D721Med (cell line): ENCODE results near the gene STK26.
A peak's percentile ranks its signal among the peaks of the same experiment; 100 is the strongest.

ENCODE experiments used
- DNase-seq: peaks from one replicate; pipeline ENCODE4 v3.0.0; 2011; ENCODE audit warnings: low spot score; ENCODE audit not compliant: insufficient read length
- FAIRE-seq: peaks from 2 replicates; lab custom pipeline; 2011; peaks lifted over from hg19 to GRCh38; lab: Jason Lieb, UNC
- CTCF ChIP-seq: IDR thresholded peaks from 2 replicates; pipeline ENCODE4 v1.5.1; 2012; ENCODE audit warnings: mild to moderate bottlenecking, control low read depth; ENCODE audit not compliant: insufficient read depth; ENCODE audit errors: missing control alignments

Gene STK26

GRCh38 chrX:132058050-132058449 is 34.9 kb downstream of the STK26 start:
- DNase-seq (no peak), FAIRE-seq (no peak)
- no peak for TF ChIP-seq CTCF

GRCh38 chrX:132058975-132059374 is 35.9 kb downstream of the STK26 start:
- FAIRE-seq: no peak
- no peak for TF ChIP-seq CTCF
- DNase-seq: no peak

GRCh38 chrX:132059973-132060540 is 37.0 kb downstream of the STK26 start:
- FAIRE-seq (no peak), DNase-seq (no peak)
- TF ChIP-seq CTCF: no peak

- no peak for TF ChIP-seq CTCF
- no peak for FAIRE-seq
- no peak for DNase-seq
These were observed 40.2 kb downstream of the STK26 start for GRCh38 chrX:132063334-132063733.

GRCh38 chrX:132063862-132064261 is 40.8 kb downstream of the STK26 start:
- FAIRE-seq (no peak), DNase-seq (no peak)
- no peak for TF ChIP-seq CTCF

GRCh38 chrX:132068405-132068804 is 45.3 kb downstream of the STK26 start:
- TF ChIP-seq CTCF: no peak
- DNase-seq (no peak), FAIRE-seq (no peak)

- DNase-seq: no peak
- peak; percentile 34 for TF ChIP-seq CTCF
- FAIRE-seq: no peak
These were observed 48.2 kb downstream of the STK26 start for GRCh38 chrX:132071254-132071653.
